Measurements from ENCODE around the gene AXL. TPM values are rescaled to one million over a fixed set of nuclear protein-coding genes. Genes with fewer than 3 reads are reported as not detected.
A peak's percentile ranks its signal among the peaks of the same experiment; 100 is the strongest.

AXL gene
- total and polyA plus RNA-seq, 2 of the 13 experiments (the other 11 are each of a cell fraction or from before 2014, with no cell fraction given), result 0.71 to 5.9 TPM

DNA sequence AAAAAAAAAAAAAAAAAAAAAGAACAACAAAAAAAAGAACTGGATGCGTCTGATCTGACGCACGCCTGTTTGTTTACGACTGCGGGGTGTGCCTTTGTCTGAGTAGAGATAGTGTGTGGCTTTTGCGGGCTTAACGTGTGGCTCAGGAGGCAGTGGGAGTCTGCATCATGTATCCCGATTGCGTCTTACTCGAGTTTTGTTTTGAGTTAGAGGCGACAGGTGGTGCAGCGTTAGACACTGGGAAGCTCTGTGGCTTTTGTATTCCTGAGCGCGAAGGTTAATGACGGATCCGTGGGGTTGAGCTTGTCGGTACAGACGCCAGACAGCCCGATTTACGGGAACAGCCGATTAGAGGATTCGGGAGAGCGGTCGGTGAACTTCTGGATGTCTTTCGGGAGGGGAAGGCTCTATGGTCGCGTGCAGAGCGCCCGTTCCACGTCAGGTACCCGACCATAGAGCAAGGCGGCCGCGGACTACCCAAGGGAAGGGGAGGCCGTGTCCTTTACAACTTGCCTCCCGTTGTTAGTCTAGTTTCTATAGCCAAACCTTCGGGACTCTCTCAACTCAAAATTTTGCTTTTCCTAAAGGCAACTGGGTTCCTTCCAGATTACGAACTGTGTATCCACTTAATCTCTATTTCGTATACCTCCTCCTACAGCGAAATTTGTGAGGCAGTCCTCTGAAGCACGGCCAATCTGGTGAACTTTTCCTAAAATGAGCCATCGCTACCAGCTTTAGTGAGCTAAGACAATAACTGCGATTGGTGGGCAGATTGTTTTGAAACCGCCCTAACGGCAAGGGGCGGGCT lies 44.2 kb downstream of the AXL start (continued):
- TF ChIP-seq RBFOX2 (IDR thresholded peaks at IDR 0.05; ENCODE audit: low read depth, low read length), result peak; percentile 61; the same call in 1 of the 2 replicates
- TF ChIP-seq SRSF1 (optimal IDR thresholded peaks at IDR 0.05; ENCODE audit: low read depth, low read length), result peak; percentile 48
- no peak for TF ChIP-seq SALL2 (CRISPR knock-in tag; IDR thresholded peaks at IDR 0.05)
- TF ChIP-seq, protein P1, sequence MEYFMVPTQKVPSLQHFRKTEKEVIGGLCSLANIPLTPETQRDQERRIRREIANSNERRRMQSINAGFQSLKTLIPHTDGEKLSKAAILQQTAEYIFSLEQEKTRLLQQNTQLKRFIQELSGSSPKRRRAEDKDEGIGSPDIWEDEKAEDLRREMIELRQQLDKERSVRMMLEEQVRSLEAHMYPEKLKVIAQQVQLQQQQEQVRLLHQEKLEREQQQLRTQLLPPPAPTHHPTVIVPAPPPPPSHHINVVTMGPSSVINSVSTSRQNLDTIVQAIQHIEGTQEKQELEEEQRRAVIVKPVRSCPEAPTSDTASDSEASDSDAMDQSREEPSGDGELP (IDR thresholded peaks at IDR 0.05; ENCODE audit: borderline replicate concordance, low read depth), result 0 out of 2 replicates have a peak, but pooled peaks have one; percentile 12
- no peak for TF ChIP-seq BHLHE40 (IDR thresholded peaks at IDR 0.05; ENCODE audit: low read length)
- TF ChIP-seq, protein P2, sequence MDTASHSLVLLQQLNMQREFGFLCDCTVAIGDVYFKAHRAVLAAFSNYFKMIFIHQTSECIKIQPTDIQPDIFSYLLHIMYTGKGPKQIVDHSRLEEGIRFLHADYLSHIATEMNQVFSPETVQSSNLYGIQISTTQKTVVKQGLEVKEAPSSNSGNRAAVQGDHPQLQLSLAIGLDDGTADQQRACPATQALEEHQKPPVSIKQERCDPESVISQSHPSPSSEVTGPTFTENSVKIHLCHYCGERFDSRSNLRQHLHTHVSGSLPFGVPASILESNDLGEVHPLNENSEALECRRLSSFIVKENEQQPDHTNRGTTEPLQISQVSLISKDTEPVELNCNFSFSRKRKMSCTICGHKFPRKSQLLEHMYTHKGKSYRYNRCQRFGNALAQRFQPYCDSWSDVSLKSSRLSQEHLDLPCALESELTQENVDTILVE (CRISPR knock-in tag; IDR thresholded peaks at IDR 0.05), result no peak
- TF ChIP-seq, protein P3, sequence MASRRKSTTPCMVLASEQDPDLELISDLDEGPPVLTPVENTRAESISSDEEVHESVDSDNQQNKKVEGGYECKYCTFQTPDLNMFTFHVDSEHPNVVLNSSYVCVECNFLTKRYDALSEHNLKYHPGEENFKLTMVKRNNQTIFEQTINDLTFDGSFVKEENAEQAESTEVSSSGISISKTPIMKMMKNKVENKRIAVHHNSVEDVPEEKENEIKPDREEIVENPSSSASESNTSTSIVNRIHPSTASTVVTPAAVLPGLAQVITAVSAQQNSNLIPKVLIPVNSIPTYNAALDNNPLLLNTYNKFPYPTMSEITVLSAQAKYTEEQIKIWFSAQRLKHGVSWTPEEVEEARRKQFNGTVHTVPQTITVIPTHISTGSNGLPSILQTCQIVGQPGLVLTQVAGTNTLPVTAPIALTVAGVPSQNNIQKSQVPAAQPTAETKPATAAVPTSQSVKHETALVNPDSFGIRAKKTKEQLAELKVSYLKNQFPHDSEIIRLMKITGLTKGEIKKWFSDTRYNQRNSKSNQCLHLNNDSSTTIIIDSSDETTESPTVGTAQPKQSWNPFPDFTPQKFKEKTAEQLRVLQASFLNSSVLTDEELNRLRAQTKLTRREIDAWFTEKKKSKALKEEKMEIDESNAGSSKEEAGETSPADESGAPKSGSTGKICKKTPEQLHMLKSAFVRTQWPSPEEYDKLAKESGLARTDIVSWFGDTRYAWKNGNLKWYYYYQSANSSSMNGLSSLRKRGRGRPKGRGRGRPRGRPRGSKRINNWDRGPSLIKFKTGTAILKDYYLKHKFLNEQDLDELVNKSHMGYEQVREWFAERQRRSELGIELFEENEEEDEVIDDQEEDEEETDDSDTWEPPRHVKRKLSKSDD (CRISPR knock-in tag; IDR thresholded peaks at IDR 0.05; ENCODE audit: low read depth), result no peak
- TF ChIP-seq GATAD2A (CRISPR knock-in tag; IDR thresholded peaks at IDR 0.05), result no peak
- peak; percentile 60; the same call in 1 of the 2 replicates for TF ChIP-seq ZSCAN31 (CRISPR knock-in tag; IDR thresholded peaks at IDR 0.05; ENCODE audit: low read depth)
- TF ChIP-seq HOXA7 (CRISPR knock-in tag; IDR thresholded peaks at IDR 0.05), result no peak
- TF ChIP-seq EED (CRISPR knock-in tag; IDR thresholded peaks at IDR 0.05), result no peak
- TF ChIP-seq, protein P4, sequence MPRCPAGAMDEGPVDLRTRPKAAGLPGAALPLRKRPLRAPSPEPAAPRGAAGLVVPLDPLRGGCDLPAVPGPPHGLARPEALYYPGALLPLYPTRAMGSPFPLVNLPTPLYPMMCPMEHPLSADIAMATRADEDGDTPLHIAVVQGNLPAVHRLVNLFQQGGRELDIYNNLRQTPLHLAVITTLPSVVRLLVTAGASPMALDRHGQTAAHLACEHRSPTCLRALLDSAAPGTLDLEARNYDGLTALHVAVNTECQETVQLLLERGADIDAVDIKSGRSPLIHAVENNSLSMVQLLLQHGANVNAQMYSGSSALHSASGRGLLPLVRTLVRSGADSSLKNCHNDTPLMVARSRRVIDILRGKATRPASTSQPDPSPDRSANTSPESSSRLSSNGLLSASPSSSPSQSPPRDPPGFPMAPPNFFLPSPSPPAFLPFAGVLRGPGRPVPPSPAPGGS (CRISPR knock-in tag; IDR thresholded peaks at IDR 0.05), result no peak
- no peak for TF ChIP-seq ZNF644 (CRISPR knock-in tag; IDR thresholded peaks at IDR 0.05; ENCODE audit: low read depth)
- 0 out of 2 replicates have a peak, but pooled peaks have one; percentile 0 for TF ChIP-seq CHD4 (IDR thresholded peaks at IDR 0.05; ENCODE audit: borderline replicate concordance, low read length)
- no peak for TF ChIP-seq SP1 (IDR thresholded peaks at IDR 0.05)
- no peak for TF ChIP-seq SP1 (CRISPR knock-in tag; IDR thresholded peaks at IDR 0.05)
- TF ChIP-seq, protein P5, sequence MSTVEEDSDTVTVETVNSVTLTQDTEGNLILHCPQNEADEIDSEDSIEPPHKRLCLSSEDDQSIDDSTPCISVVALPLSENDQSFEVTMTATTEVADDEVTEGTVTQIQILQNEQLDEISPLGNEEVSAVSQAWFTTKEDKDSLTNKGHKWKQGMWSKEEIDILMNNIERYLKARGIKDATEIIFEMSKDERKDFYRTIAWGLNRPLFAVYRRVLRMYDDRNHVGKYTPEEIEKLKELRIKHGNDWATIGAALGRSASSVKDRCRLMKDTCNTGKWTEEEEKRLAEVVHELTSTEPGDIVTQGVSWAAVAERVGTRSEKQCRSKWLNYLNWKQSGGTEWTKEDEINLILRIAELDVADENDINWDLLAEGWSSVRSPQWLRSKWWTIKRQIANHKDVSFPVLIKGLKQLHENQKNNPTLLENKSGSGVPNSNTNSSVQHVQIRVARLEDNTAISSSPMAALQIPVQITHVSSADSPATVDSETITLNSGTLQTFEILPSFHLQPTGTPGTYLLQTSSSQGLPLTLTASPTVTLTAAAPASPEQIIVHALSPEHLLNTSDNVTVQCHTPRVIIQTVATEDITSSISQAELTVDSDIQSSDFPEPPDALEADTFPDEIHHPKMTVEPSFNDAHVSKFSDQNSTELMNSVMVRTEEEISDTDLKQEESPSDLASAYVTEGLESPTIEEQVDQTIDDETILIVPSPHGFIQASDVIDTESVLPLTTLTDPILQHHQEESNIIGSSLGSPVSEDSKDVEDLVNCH (CRISPR knock-in tag; IDR thresholded peaks at IDR 0.05), result no peak
- no peak for TF ChIP-seq RARG (CRISPR knock-in tag; IDR thresholded peaks at IDR 0.05; ENCODE audit: low read depth)
- TF ChIP-seq, protein P6, sequence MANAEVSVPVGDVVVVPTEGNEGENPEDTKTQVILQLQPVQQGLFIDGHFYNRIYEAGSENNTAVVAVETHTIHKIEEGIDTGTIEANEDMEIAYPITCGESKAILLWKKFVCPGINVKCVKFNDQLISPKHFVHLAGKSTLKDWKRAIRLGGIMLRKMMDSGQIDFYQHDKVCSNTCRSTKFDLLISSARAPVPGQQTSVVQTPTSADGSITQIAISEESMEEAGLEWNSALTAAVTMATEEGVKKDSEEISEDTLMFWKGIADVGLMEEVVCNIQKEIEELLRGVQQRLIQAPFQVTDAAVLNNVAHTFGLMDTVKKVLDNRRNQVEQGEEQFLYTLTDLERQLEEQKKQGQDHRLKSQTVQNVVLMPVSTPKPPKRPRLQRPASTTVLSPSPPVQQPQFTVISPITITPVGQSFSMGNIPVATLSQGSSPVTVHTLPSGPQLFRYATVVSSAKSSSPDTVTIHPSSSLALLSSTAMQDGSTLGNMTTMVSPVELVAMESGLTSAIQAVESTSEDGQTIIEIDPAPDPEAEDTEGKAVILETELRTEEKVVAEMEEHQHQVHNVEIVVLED (CRISPR knock-in tag; IDR thresholded peaks at IDR 0.05; ENCODE audit: borderline replicate concordance), result no peak
- no peak; the same call in 1 of the 2 replicates for TF ChIP-seq NFIC (IDR thresholded peaks at IDR 0.05; ENCODE audit: low read length)

Measured in HepG2 (cell line).